ENCODE measurements around the gene VPS37D.
A peak's percentile ranks its signal among the peaks of the same experiment; 100 is the strongest.
"Not testable (repeated sequence)": the region's sequence is repeated elsewhere in the genome, so short reads cannot be mapped to it uniquely, and the experiment has no call there.

VPS37D gene

DNA sequence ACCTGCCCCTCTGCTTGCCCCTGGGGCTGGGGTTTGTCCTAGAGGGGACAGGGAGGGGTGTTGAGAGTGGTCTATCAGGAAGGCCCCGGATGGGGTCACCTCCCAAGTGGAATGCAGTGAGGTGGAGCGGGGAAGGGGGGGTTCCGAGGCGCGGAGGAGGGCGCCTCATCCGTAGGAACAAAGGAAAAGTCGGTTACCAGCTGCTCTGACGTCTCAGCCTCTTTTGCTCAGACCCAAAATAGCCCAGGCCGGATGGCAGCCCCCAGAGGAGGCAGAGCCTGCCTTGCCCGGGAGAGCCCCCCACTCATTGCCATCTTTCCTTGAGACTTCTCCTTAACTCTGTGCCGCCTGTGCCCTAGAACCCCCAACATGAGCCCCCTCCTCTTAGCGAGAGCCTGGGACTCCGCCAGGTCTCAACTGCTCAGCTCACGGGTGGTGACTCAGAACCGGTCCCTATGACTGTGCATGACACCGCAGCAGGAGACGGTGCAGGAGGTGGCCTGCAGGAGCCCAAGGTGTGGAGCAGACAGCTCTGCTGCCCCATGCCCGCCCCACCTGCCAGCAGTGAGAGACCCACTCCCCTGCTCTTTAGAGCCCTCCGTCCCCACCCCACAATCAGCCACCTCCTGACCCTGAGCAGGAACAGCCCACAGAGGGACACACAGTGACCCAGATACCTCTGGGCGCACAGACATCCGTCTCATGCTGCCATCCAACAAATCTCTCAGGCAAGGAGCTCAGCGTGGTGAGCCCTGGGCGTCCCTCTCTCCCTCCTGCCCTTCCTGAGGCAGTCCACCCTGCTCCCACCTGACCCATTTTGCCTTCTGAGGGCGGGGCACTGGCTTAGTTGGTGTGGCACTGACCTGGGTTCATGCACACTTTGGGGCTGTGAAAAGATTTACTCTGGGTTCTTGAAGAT lies 38.8 kb downstream of the VPS37D start:
- no peak for DNase-seq

DNA sequence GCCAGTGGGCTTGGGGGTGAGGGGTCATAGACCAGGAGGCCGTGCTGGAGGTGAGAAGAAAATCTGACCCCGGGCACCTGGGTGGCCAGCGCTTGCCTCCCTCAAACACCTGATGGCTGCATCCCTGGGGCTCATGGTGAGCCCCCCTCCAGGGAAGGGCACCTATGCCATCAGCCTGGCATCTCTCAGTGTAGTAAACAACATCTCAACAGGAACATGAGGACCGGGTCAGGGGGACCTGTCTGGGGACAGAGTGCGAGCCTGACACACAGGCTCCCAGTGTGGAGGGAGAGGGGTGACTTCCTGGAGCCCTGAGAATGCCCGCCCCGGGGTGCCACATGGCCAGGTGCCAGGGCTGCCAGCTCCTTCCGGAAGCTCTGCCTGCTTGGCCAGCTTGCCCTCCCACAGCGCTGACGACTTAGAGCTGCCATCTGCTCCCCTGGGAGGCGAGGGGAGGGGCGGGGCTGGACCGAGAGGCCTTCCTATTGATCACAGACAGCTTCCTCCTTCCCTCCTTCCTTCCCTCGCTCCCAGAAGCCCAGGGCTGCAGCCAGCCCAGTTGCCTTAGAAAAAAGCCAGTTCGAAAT lies 39.5 kb downstream of the VPS37D start:
- peak in 1 of 3 donors; percentile 52 for DNase-seq

DNA sequence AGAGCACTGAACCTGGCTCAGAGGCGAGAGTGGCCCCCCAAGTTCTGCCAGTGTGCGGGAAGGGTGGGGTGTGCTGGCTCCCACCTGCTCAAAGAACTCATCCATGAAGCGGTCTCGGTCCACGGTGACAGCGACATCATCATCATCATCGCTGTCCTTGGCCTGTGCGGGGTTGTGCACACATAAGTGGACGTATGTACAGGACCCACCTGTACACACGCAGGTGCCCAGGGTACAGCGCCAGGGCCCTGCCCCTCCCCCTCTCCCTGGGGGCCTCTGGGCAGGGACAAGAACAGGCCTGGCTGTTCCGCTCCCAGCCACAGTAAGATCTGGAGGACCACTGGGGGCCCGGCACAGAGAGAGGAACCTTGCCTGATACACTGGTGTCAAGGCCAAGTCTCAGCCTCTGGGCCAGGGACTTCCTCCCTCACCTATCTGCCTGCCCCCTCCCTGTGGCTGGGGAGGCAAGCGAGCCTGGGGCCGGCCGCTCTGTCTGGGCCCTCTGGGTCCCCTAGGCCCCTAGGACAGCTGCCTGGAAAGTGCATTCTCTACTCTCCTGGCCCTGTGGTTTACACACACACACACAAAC lies 41.4 kb downstream of the VPS37D start:
- DNase-seq, result no peak

DNA sequence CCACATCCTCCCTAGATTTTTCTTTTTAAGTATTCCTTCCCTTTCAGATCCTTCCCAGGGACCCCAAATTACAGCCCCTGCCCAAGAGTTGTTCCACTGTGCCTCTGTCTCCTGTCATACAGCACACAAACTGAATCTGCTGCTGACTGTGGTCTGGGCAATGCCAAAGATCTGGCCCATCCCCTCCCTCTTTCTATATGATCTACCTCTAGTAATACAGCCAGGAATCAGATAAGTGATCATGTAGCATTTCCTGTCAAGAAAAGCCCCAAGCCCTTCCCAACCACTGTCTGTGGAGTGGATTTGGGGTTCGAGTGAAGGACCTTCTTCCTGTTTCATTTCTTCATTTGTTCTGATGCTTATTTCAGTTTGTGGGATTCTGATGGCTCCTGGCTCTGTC lies 45.1 kb downstream of the VPS37D start:
- no peak for DNase-seq

DNA sequence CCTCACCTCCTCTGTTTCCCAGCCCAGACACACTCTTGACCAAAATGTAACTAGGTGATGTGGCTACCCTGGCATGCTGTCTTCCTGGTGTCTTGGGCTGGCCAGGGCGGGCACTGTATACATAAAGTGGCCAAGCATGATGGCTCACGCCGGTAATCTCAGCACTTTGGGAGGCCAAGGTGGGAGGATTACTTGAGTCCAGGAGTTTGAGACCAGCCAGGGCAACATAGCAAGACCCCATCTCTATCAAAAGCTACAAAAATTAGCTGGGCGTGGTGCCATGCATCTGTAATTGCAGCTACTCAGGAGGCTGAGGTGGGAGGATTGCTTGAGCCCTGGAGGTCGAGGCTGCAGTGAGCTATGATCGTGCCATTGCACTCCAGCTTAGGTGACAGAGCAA lies 45.7 kb downstream of the VPS37D start:
- not testable (repeated sequence) for DNase-seq

DNA sequence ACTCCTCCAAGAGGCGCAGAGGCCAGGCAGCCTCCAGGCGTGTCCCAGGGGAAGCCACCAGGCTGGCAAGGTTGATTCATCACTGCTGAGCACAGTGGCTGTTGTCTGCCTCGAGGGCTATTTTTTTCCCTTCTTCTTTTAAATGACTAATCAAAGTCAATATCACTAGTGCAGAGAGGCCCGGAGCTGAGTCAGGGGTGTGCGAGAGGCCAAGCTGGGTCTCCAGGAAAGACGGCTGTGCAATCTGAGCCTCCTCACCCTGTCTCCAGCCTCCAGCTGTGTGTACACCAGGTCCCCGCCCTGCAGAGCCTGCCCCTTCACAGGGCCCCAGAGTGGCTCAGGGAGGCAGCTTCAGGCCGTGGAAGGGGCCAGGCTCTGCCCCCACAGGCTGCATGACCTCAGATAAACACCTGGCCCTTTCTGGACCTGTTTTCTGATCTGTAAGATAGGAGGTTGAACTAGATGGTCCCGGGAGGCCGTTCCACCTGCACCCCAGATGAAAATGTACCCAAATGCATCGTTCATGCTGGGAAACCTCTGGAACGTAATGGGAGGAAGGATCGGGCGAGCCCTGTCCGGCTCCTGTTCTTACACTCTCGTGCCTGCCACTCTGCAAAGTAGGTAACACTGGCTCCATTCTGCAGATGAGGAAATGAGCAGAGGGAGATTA lies 48.2 kb downstream of the VPS37D start:
- peak; percentile 83 to 92 (median 87) for DNase-seq

DNA sequence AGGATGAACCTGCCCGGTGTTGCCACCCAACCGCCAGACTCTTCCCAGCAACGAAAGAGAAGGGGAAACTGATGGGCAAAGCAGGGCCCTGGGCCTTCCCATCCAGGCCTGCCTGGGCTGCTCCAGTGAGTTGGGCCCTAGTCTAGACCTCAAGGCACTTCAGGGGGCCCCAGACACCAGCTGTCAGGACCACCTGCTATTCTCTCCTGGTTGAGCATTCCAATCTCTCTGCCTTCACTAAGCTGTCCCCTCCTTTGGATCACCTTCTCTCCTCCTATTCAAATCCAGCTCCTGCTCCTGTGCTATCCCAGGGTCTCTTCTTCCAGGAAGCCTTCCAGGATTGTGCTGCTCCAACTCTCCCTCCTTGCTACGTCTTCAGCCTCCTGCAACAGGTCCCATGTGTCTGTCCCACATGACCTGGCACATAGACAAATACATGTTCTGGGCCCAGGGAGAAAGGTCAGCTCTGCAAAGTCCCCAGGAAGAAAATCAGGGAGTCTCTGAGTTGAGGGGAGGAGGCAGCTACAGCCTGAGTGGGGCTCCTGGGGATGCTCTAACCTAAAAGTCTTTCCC lies 48.8 kb downstream of the VPS37D start:
- no peak for DNase-seq

DNA sequence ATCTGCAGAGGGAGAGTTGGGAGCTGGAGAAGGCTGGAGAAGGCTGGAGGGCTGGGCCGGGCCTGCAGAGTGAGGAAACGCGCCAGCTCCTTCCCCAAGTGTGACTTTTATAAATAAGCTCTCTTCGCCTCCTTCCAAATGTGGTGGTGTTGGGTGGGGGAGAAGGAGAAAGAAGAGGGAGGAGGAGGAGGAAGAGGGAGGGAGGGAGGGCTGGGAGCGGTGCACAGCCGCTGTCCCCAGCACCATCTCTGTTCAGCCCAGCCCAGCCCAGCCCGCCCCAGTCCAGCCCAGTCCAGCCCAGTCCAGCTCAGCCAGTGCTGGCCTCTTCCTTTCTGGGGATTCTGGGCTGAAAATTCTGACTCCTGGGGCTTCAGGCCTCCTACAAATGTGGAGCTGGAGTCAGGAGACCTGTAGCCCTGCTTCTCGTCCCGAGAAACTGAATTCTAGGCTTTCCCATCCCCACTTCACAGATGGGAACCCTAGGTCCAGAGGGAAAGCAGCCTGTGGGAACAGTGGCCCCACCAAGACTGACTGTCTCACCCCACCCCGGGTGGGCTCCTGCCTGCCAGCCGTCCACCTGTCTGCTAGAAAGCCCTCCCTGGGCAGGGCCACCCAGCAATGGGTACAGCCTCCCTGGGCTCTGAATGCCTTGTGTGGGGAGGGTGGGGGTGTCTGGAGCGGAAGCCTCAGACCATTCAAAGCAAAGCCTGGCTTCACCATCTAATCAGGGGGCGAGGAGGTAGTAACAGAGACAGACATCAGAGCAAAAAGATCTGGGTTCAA lies 49.6 kb downstream of the VPS37D start:
- DNase-seq, result peak in 1 of 3 donors; percentile 12

DNA sequence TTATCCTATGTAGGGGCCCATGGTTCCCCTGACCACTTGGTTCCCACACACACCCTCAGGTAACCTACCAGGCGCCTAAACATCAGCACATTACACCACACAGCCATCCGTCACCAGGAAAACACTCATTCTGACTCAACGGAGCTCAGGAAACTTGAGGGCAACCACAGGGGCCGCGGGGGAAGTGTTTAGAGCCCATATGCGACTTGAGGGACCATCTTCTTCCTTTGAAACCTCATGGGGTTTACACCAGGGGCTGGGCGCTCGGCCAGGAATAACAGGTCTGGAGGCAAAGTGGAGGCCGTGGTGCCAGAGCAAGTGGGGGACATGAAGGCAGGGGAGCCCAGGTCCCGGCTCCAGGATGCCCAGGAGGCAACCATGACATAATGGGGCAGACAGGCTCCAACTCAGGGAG lies 50.4 kb downstream of the VPS37D start:
- peak; percentile 88 to 92 (median 89) for DNase-seq

DNA sequence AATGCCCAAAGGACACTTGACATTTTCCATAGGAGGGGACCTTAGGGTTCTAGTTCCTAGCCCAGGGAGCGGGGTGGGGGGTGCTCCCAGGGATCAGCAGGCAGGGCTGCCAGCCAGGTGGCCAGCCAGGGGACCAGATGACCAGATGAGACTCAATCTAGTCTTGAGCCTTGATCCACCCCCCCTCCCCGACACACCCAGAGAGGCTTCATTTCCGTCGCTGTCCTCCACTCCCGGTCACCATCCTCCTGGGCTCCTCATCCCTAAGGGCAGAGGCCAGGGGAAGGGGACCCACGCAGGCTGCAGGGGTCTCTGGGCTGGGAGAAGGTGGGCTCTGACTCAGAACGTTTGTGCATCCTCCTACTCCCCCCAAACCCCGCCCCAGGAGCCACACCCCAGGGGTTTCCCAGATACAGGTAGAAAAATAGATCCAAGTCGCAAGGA lies 50.8 kb downstream of the VPS37D start:
- DNase-seq, result no peak

DNA sequence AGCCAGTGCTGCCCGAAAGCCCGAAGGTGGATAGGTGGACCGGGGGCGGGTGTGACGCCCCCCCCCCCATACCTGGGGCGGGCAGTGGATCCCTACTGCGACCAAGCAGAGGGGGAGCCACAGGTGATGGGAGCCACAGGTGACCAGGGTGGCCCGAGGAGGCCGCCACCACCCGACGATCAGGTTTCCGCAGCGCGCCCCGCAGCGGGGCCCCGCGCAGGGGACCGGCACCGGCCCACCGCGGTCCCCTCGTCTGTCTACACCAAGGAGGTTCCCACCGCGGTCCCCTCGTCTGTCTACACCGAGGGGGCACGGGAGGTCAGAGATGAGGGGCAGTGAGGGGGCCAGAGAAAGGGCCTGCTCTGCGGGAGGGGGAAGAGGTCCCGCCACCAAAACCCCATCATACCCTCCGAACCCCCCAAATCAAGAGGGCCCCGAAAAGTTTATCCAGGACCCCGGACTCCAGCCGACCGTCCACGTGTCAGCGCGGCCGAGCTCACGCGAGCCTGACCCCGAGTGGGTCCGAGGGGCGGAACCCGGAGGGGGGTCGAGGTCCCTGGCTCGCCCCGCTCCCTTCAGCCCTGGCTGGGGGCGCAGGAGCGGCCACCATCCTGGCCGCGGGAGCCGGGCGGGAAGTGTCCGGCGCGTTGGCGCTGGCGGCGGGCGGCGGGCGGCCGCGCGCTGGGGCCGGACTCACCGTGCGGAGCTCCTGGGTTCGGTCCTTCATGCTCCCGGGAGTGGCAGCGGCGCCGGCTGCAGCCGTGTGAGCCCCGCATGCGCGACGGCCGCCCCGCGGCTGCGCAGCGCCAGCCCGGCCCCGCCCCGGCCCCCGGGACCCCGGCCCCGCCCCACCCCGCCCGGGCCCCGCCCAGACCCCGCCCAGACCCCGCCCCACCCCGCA lies 51.5 kb downstream of the VPS37D start, which contains the start of gene STX1A:
STX1A (minus strand) TSS at position 765 of the 901 bp plus-strand sequence; CDS start at position 727, 38 bp downstream.
- peak; percentile 78 to 94 (median 90) for DNase-seq

DNA sequence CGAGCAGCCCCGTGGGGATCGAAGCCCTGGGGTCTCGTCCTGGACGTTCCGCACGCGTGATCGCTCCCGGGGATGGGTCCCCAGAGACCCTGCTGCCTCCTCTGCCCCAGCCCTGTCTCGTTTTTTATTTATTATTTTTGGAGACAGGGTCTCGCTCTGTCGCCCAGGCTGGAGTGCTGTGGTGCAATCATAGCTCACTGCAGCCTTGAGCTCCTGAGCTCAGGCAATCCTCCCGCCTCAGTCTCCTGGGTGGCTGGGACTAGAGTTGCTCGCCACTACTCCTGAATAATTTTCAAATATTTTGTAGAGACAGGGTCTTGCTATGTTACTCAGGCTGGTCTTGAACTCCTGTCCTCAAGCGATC lies 52.2 kb downstream of the VPS37D start:
- no peak for DNase-seq

DNA sequence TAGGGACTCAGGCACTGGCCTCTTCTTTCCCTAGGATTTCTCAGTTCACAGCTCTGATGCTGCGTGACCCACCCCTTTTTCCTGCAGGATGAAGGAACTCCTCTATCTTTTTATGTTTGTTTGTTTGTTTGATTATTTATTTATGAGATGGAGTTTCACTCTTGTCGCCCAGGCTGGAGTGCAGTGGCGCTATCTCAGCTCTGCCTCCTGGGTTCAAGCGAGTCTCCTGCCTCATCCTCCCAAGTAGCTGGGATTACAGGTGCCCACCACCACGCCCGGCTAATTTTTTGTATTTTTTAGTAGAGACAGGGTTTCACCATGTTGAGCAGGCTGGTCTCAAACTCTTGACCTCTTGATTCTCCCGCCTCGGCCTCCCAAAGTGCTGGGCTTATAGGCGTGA lies 52.8 kb downstream of the VPS37D start:
- not testable (repeated sequence) for DNase-seq

DNA sequence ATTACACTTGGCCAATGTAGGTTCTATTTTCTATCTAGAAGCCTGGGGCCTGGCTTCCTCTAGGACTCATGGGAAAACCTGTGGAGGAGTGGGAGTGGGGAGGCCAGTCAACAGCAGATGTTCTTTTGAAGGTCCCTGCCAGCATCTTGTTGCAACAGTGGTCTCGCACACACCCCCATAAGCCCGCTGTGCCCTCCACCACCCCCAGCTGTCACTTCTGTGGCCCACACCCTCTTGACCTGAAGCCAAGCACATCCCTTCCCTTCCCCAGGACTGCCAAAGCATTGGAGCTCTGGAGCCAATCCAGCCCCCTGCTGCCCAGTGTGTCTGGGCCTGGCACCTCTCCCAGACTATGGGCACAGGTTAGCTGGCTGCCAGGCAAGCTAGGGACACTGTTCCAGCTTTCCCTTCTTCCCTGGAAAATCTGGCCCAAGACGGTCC lies 53.8 kb downstream of the VPS37D start:
- no peak for DNase-seq
